H1 (cell line): ENCODE measurements around the gene TLR7. TPM values are rescaled to one million over a fixed set of nuclear protein-coding genes. Genes with fewer than 3 reads are reported as not detected.

Source experiments
- CTCF ChIA-PET: fragments of 300-600 bp; sonication (Branson Sonifier 250); formaldehyde crosslinking; loops from one replicate; lab custom pipeline; 2021; ENCODE audit not compliant: partially characterized antibody; lab: Charles Lee
- POLR2A ChIA-PET: fragments of 300-600 bp; sonication (Branson Sonifier 250); formaldehyde crosslinking; loops from one replicate; lab custom pipeline; 2021; ENCODE audit warnings: inconsistent platforms; ENCODE audit not compliant: partially characterized antibody; lab: Charles Lee
- DNase-seq, 2 experiments: peaks; one replicate each; pipeline versions ENCODE4 v3.0.0 to v3.0.0-alpha.2; 2010 to 2022; ENCODE audit warnings: low spot score in 2 of 2, low read depth in 1 of 2, mixed read lengths in 1 of 2
- FAIRE-seq: peaks from 2 replicates; lab custom pipeline; 2011; peaks lifted over from hg19 to GRCh38; lab: Jason Lieb, UNC
- H2AFZ ChIP-seq: 2 replicates; pipeline ENCODE4 v1.8.1; 2012; ENCODE audit warnings: low read length, inconsistent platforms
- H2AK5ac ChIP-seq: 2 replicates; pipeline ENCODE4 v1.6.1; 2013; ENCODE audit warnings: low read depth, low read length
- H2BK120ac ChIP-seq: replicated peaks from 2 replicates; pipeline ENCODE3; 2013; ENCODE audit warnings: low read depth, low read length, inconsistent platforms
- H2BK12ac ChIP-seq: 2 replicates; pipeline ENCODE4 v1.6.1; 2013; ENCODE audit warnings: low read depth, low read length
- H2BK15ac ChIP-seq: 2 replicates; pipeline ENCODE4 v1.6.1; 2013; ENCODE audit warnings: low read length
- H2BK20ac ChIP-seq: 2 replicates; pipeline ENCODE4 v1.6.1; 2013; ENCODE audit warnings: low read length
- H2BK5ac ChIP-seq: 2 replicates; pipeline ENCODE4 v1.6.1; 2013; ENCODE audit warnings: low read depth, low read length
- H3K14ac ChIP-seq: 2 replicates; pipeline ENCODE4 v1.6.1; 2013; ENCODE audit warnings: inconsistent platforms; ENCODE audit not compliant: insufficient read length
- H3K18ac ChIP-seq: 2 replicates; pipeline ENCODE4 v1.6.1; 2013; ENCODE audit warnings: low read length; ENCODE audit errors: extremely low read depth
- H3K23ac ChIP-seq: 2 replicates; pipeline ENCODE4 v1.6.1; 2013; ENCODE audit warnings: inconsistent platforms; ENCODE audit not compliant: insufficient read length
- H3K23me2 ChIP-seq: 2 replicates; pipeline ENCODE4 v1.6.1; 2013; ENCODE audit warnings: low read depth, low read length
- H3K27ac ChIP-seq: 2 replicates; pipeline ENCODE4 v1.6.1; 2011; ENCODE audit warnings: low read depth, low read length, inconsistent platforms
- H3K27me3 ChIP-seq, 4 experiments: replicated peaks in 1 of 4; 1 replicate in 1 of 4; 2 replicates in 3 of 4; pipeline versions ENCODE4 v1.6.1 to v1.8.1; 2011 to 2013; ENCODE audit warnings: low read length in 3 of 4, mild to moderate bottlenecking in 3 of 4, inconsistent platforms in 2 of 4, mixed read lengths in 2 of 4, moderate library complexity in 1 of 4; ENCODE audit not compliant: control insufficient read depth in 3 of 4, insufficient read depth in 3 of 4; ENCODE audit errors: extremely low read depth in 1 of 4
- H3K36me3 ChIP-seq, 4 experiments: 2 replicates each; pipeline versions ENCODE4 v1.6.1 to v1.8.1; 2011 to 2013; ENCODE audit warnings: mild to moderate bottlenecking in 4 of 4, low read length in 3 of 4, moderate library complexity in 2 of 4, control low read depth in 1 of 4, inconsistent platforms in 1 of 4; ENCODE audit not compliant: insufficient read depth in 4 of 4, control insufficient read depth in 2 of 4
- H3K4ac ChIP-seq: replicated peaks from 2 replicates; pipeline ENCODE3; 2013; ENCODE audit warnings: low read length, low read depth, mixed read lengths, inconsistent platforms; ENCODE audit not compliant: insufficient read length
- H3K4me1 ChIP-seq, 4 experiments: replicated peaks in 1 of 4; 1 replicate in 1 of 4; 2 replicates in 3 of 4; pipeline versions ENCODE4 v1.6.1 to v1.8.1; 2011 to 2013; ENCODE audit warnings: low read length in 3 of 4, inconsistent platforms in 2 of 4, mixed read lengths in 1 of 4; ENCODE audit not compliant: insufficient read depth in 4 of 4, control insufficient read depth in 3 of 4
- H3K4me2 ChIP-seq, 2 experiments: 2 replicates each; pipeline versions ENCODE4 v1.6.1 to v1.8.1; 2011 to 2013; ENCODE audit warnings: low read depth in 2 of 2, low read length in 2 of 2, control low read depth in 1 of 2, inconsistent platforms in 1 of 2, mild to moderate bottlenecking in 1 of 2; ENCODE audit not compliant: insufficient read depth in 1 of 2
- H3K4me3 ChIP-seq, 4 experiments: fragments of 200-600, 300-600 bp in 1 of 4; sonication (generic), shearing (Covaris generic), sonication (Bioruptor Twin) in 1 of 4; 2 replicates each; pipeline versions ENCODE4 v1.5.1 to v1.8.1; 2011 to 2016; ENCODE audit warnings: low read length in 4 of 4, low read depth in 3 of 4, control low read depth in 2 of 4, inconsistent platforms in 2 of 4, mild to moderate bottlenecking in 2 of 4, mixed read lengths in 1 of 4, moderate library complexity in 1 of 4; ENCODE audit not compliant: insufficient read depth in 2 of 4; ENCODE audit errors: extremely low read depth in 1 of 4
- H3K56ac ChIP-seq: replicated peaks from 2 replicates; pipeline ENCODE3; 2013; ENCODE audit warnings: low read depth, mild to moderate bottlenecking, mixed read lengths, low read length, inconsistent platforms; ENCODE audit not compliant: insufficient read length
- H3K79me1 ChIP-seq: 2 replicates; pipeline ENCODE4 v1.6.1; 2013; ENCODE audit warnings: low read depth, low read length, control low read depth
- H3K79me2 ChIP-seq, 2 experiments: 2 replicates each; pipeline versions ENCODE4 v1.6.1 to v1.8.1; 2012 to 2013; ENCODE audit warnings: low read length in 2 of 2, mild to moderate bottlenecking in 2 of 2, inconsistent platforms in 1 of 2; ENCODE audit not compliant: insufficient read depth in 2 of 2, control insufficient read depth in 1 of 2
- H3K9ac ChIP-seq, 4 experiments: replicated peaks in 1 of 4; 1 replicate in 1 of 4; 2 replicates in 3 of 4; pipeline versions ENCODE4 v1.6.1 to v1.8.1; 2011 to 2013; ENCODE audit warnings: low read depth in 3 of 4, low read length in 3 of 4, control low read depth in 2 of 4, mild to moderate bottlenecking in 2 of 4, moderate library complexity in 2 of 4, inconsistent platforms in 1 of 4; ENCODE audit errors: extremely low read depth in 1 of 4
- H3K9me3 ChIP-seq, 2 experiments: 2 replicates each; pipeline versions ENCODE4 v1.6.1 to v1.8.1; 2012 to 2013; ENCODE audit warnings: mild to moderate bottlenecking in 2 of 2, moderate library complexity in 2 of 2, control low read depth in 1 of 2, inconsistent platforms in 1 of 2, low read depth in 1 of 2, low read length in 1 of 2, mixed read lengths in 1 of 2; ENCODE audit not compliant: insufficient read depth in 2 of 2
- H4K20me1 ChIP-seq, 2 experiments: replicated peaks in 1 of 2; 2 replicates each; pipeline versions ENCODE3 to v1.8.1; 2011 to 2013; ENCODE audit warnings: inconsistent platforms in 2 of 2, low read length in 2 of 2, mild to moderate bottlenecking in 1 of 2; ENCODE audit not compliant: insufficient read depth in 2 of 2, control insufficient read depth in 1 of 2
- H4K5ac ChIP-seq: 2 replicates; pipeline ENCODE4 v1.6.1; 2013; ENCODE audit warnings: low read length, low read depth, mixed read lengths, inconsistent platforms; ENCODE audit not compliant: insufficient read length
- H4K8ac ChIP-seq: 2 replicates; pipeline ENCODE4 v1.8.0; 2013; ENCODE audit warnings: mild to moderate bottlenecking, moderate library complexity, low read length, inconsistent platforms; ENCODE audit not compliant: insufficient read depth; ENCODE audit errors: extremely low read depth
- H4K91ac ChIP-seq: replicated peaks from 2 replicates; pipeline ENCODE3; 2013; ENCODE audit warnings: low read length, mixed read lengths, inconsistent platforms; ENCODE audit not compliant: insufficient read length
- ASH2L ChIP-seq: fragments of 200-600, 300-600 bp; sonication (generic); IDR thresholded peaks from one replicate; pipeline ENCODE4 v1.7.1; 2017; ENCODE audit warnings: low read length
- CHD1 ChIP-seq: IDR thresholded peaks from 2 replicates; pipeline ENCODE4 v1.6.1; 2012; ENCODE audit warnings: low read depth, low read length, improper control_type of control experiment
- CTBP2 ChIP-seq: IDR thresholded peaks from 2 replicates; pipeline ENCODE4 v1.7.0; 2011; ENCODE audit warnings: borderline replicate concordance, mild to moderate bottlenecking, moderate library complexity, mixed read lengths, low read length; ENCODE audit not compliant: insufficient read depth, insufficient read length
- EGR1 ChIP-seq: IDR thresholded peaks from 2 replicates; pipeline ENCODE4 v1.6.1; 2011; ENCODE audit warnings: low read depth, low read length, borderline replicate concordance
- JUND ChIP-seq: IDR thresholded peaks from 2 replicates; pipeline ENCODE4 v1.6.1; 2011; ENCODE audit warnings: mild to moderate bottlenecking, improper control_type of control experiment, low read length
- MAFK ChIP-seq: IDR thresholded peaks from 2 replicates; pipeline ENCODE4 v1.6.1; 2012; ENCODE audit warnings: low read depth, mild to moderate bottlenecking, improper control_type of control experiment, low read length
- POLR2A ChIP-seq, 2 experiments: IDR thresholded peaks; 1 replicate in 1 of 2; 2 replicates in 1 of 2; pipeline ENCODE4 v1.6.1; 2011; ENCODE audit warnings: low read depth in 2 of 2, low read length in 2 of 2, mild to moderate bottlenecking in 2 of 2; ENCODE audit errors: control extremely low read depth in 1 of 2
- RFX5 ChIP-seq: IDR thresholded peaks from 2 replicates; pipeline ENCODE4 v1.6.1; 2011; ENCODE audit warnings: low read depth, low read length, improper control_type of control experiment, borderline replicate concordance
- YY1 ChIP-seq: IDR thresholded peaks from 2 replicates; pipeline ENCODE4 v1.6.1; 2011; ENCODE audit warnings: low read depth, mild to moderate bottlenecking, low read length
- WGBS, 2 experiments: shearing (Covaris generic) in 1 of 2; methylation state at CpG; one replicate each; pipeline versions ENCODE4 v1.1.6 to v1.1.7; 2013 to 2015; ENCODE audit warnings: low lambda C conversion rate in 2 of 2, mixed read lengths in 2 of 2, inconsistent platforms in 1 of 2, low coverage in 1 of 2, missing lambda C conversion rate in 1 of 2; ENCODE audit not compliant: insufficient replicate concordance in 2 of 2, insufficient coverage in 1 of 2, insufficient read length in 1 of 2; ENCODE audit errors: extremely low coverage in 1 of 2, missing lambda C conversion rate in 1 of 2; 5-methylcytosine and 5-hydroxymethylcytosine counted together
- polyA plus RNA-seq, 7 experiments: library from polyadenylated mRNA; depleted of rRNA in 3 of 7; stranded (reverse) in 5 of 7; unstranded in 2 of 7; fragments of >200 nt in 5 of 7; fragments of 200-250 nt in 2 of 7; gene quantifications; 1 replicate in 5 of 7; 2 replicates in 1 of 7; 4 replicates in 1 of 7; pipeline versions ENCODE4 v1.2.1 to v1.2.3, GENCODE V29; 2011 to 2013; ENCODE audit warnings: missing spikeins in 2 of 7, mixed read lengths in 2 of 7
- total RNA-seq: library from RNA; stranded (reverse); fragmentation: NEBNext Ultra II Directional; extraction: Animal tissue kit (Norgen Biotek cat#: 25700); gene quantifications from 2 replicates; pipeline ENCODE4 v1.2.1, GENCODE V29; 2021
- TF ChIP-seq, protein P1 (sequence below): IDR thresholded peaks from 2 replicates; pipeline ENCODE4 v1.6.1; 2012; ENCODE audit warnings: inconsistent platforms

TLR7 gene
- total and polyA plus RNA-seq, 2 of the 8 experiments (the other 6 are each of a cell fraction or from before 2014, with no cell fraction given) = 0.02 TPM; not detected in 1

DNA sequence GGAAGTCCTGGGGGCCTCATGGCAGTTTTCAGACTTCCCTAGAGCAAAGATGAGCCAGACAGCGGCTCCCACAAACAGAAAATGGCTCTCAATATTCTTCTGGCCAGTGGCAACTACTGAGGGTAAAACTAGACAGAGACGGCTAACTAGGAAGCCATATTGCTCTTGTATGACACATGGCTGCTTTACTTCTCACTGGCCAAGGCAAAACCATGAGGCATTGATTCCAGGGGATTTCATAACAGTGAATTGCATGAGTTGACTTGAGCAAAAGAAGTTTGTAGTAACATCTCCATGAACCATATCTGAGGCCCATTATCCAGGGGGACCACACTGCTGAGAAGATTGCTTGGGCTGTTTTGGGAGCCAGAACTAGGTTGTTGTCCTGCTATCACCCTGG lies 25.8 kb downstream of the TLR7 start:
- Histone ChIP-seq H3K4me2 (no peak overlapping the region), H3K9me3 (no peaks in the 10 kb centered on the region), H3K79me1 (no peaks in the 10 kb centered on the region), H2BK120ac (no peak overlapping the region), H2BK5ac (no peak overlapping the region), H4K8ac (no peak overlapping the region), H4K91ac (no peak overlapping the region), H3K56ac (no peak overlapping the region), H3K9ac (no peak overlapping the region), H4K5ac (no peak overlapping the region), H3K79me2 (no peaks in the 10 kb centered on the region), H3K18ac (no peak overlapping the region), H3K14ac (no peak overlapping the region), H2BK15ac (no peak overlapping the region), H2AFZ (no peak overlapping the region), H3K27me3 (no peaks in the 10 kb centered on the region), H3K23me2 (no peaks in the 10 kb centered on the region), H3K27ac (no peak overlapping the region), H4K20me1 (no peaks in the 10 kb centered on the region), H3K36me3 (no peaks in the 10 kb centered on the region), H3K23ac (no peak overlapping the region), H2AK5ac (no peak overlapping the region), H3K4me1 (no peaks in the 10 kb centered on the region), H3K4ac (no peak overlapping the region), H2BK12ac (no peak overlapping the region), H3K4me3 (no peak overlapping the region), H2BK20ac (no peak overlapping the region)
- DNase-seq (no peak), FAIRE-seq (no peak)
- TF ChIP-seq MAFK (no peak), POLR2A (IDR thresholded peaks at IDR 0.05; ENCODE audit: control extremely low read depth in 1 of 2, low read depth in 2 of 2, low read length in 2 of 2) (no peak), EGR1 (no peak), YY1 (no peak), RFX5 (no peak), ASH2L (no peak), JUND (no peak), CHD1 (no peak), CTBP2 (no peak)
- TF ChIP-seq, protein P1, sequence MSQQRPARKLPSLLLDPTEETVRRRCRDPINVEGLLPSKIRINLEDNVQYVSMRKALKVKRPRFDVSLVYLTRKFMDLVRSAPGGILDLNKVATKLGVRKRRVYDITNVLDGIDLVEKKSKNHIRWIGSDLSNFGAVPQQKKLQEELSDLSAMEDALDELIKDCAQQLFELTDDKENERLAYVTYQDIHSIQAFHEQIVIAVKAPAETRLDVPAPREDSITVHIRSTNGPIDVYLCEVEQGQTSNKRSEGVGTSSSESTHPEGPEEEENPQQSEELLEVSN = no peak
- ChIA-PET POLR2A (no interaction called here), CTCF (interaction anchor here (1.2 to 1.7 kb wide), 2 partner anchors 11 to 78 kb away, joined by 3 to 9 read pairs; no protein-coding TSS in a partner anchor)
- 100% methylated on average over 2 of the region's 2 CpGs; no CpG with 5 or more reads in 1 of the 2 experiments for WGBS, 2 experiments
